Glutamatergic neuron (in vitro differentiated cells): ENCODE measurements around the gene PLK3. TPM values are rescaled to one million over a fixed set of nuclear protein-coding genes. Genes with fewer than 3 reads are reported as not detected.
"Not testable (repeated sequence)": the region's sequence is repeated elsewhere in the genome, so short reads cannot be mapped to it uniquely, and the experiment has no call there.

Experiments
- DNase-seq: peaks from one replicate; pipeline ENCODE4 v3.0.0; 2022
- H3K27ac Mint-ChIP-seq: one replicate; pipeline ENCODE4 v1.8.0; 2020; ENCODE audit warnings: mild to moderate bottlenecking, mixed read lengths, inconsistent platforms; ENCODE audit not compliant: unreplicated experiment
- H3K27me3 Mint-ChIP-seq: one replicate; pipeline ENCODE4 v1.8.0; 2020; ENCODE audit warnings: mild to moderate bottlenecking, moderate library complexity, mixed read lengths, inconsistent platforms; ENCODE audit not compliant: unreplicated experiment
- H3K36me3 Mint-ChIP-seq: one replicate; pipeline ENCODE4 v1.8.0; 2020; ENCODE audit warnings: mild to moderate bottlenecking, mixed read lengths, inconsistent platforms; ENCODE audit not compliant: unreplicated experiment
- H3K4me1 Mint-ChIP-seq: one replicate; pipeline ENCODE4 v1.8.0; 2020; ENCODE audit warnings: mild to moderate bottlenecking, low read depth, mixed read lengths, inconsistent platforms; ENCODE audit not compliant: unreplicated experiment
- H3K4me3 Mint-ChIP-seq: one replicate; pipeline ENCODE4 v1.8.0; 2020; ENCODE audit warnings: mild to moderate bottlenecking, mixed read lengths, inconsistent platforms; ENCODE audit not compliant: unreplicated experiment
- H3K9me3 Mint-ChIP-seq: one replicate; pipeline ENCODE4 v1.8.0; 2020; ENCODE audit warnings: mild to moderate bottlenecking, moderate library complexity, mixed read lengths, inconsistent platforms; ENCODE audit not compliant: unreplicated experiment
- CTCF ChIP-seq: fragments of 200-600 bp; sonication (generic); IDR thresholded peaks from one replicate; pipeline ENCODE4 v1.5.0; 2021; ENCODE audit not compliant: partially characterized antibody, unreplicated experiment
- total RNA-seq: library from RNA; stranded (reverse); fragmentation: NEBNext Ultra II Directional; extraction: Animal tissue kit (Norgen Biotek cat#: 25700); gene quantifications from one replicate; pipeline ENCODE4 v1.2.1, GENCODE V29; 2021; ENCODE audit not compliant: unreplicated experiment

PLK3 gene
- total RNA-seq, 1 donor from 2014 or later: 89.3 TPM

DNA sequence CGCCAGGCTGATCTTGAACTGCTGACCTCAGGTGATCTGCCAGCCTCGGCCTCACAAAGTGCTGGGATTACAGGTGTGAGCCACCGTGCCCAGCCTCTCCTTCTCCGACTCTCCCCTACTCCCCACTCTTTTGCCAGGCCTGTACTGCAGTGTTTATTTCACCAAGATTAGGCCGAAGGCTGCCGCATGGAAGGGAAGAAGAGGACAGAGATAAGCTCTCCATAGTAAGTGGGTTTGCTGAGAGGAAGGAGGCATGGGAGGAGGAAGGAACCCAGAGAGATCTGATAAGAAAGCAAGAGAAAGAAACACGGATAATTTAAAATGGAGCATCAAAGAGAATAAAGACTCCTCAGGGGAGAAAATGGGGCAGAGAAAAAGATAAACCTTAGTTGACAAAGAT lies 34.2 kb downstream of the PLK3 start:
- peaks cover 6% of the 10 kb centered on the region for H3K4me1 Mint-ChIP-seq

GRCh38 chr1:44835738-44836675 lies 35.8 kb downstream of the PLK3 start:
- peak overlapping the region; percentile 62 for H3K27ac Mint-ChIP-seq

More for the DNA sequence above, 34.2 kb downstream of the PLK3 start:
- H3K9me3 Mint-ChIP-seq: peaks cover 5% of the 10 kb centered on the region
- no peaks in the 10 kb centered on the region for H3K36me3 Mint-ChIP-seq
- TF ChIP-seq CTCF: no peak
- H3K27me3 Mint-ChIP-seq: peaks cover 3% of the 10 kb centered on the region
- no peak for DNase-seq
- H3K4me3 Mint-ChIP-seq: no peak overlapping the region
- no peak overlapping the region for H3K27ac Mint-ChIP-seq

GRCh38 chr1:44838294-44838693 lies 38.1 kb downstream of the PLK3 start:
- not testable (repeated sequence) for H3K9me3 Mint-ChIP-seq, H3K36me3 Mint-ChIP-seq, H3K27me3 Mint-ChIP-seq, H3K4me3 Mint-ChIP-seq, DNase-seq, H3K27ac Mint-ChIP-seq
- H3K4me1 Mint-ChIP-seq: peaks cover 18% of the 10 kb centered on the region

More at GRCh38 chr1:44835738-44836675, 35.8 kb downstream of the PLK3 start:
- Mint-ChIP-seq H3K36me3 (no peaks in the 10 kb centered on the region), H3K4me3 (no peak overlapping the region), H3K9me3 (peaks cover 8% of the 10 kb centered on the region), H3K27me3 (peaks cover 4% of the 10 kb centered on the region), H3K4me1 (peaks cover 11% of the 10 kb centered on the region)
- TF ChIP-seq CTCF: peak; percentile 73
- DNase-seq: peak; percentile 95

DNA sequence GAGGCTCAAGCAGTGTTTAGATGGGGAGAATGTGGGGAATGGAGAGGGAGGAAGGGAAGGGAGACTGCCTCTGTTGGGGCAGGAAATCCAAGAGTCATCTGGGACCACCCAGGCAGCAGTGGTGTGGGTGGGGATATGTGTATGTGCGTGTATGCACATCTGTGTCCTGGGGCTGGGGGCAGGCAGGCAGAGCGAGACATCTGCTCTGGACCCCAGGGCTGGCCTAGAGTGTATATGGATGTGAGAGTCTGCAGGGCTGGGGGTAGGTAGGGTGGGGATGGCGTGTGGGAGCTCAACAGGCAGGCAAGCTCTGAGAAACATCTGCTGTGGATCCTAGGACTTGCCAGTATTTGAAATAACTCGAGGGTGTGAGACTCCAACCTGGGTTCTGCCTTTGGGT lies 39.4 kb downstream of the PLK3 start:
- Mint-ChIP-seq H3K36me3 (peaks cover 5% of the 10 kb centered on the region), H3K4me1 (peaks cover 18% of the 10 kb centered on the region), H3K27me3 (peaks cover 2% of the 10 kb centered on the region), H3K9me3 (peaks cover 9% of the 10 kb centered on the region), H3K4me3 (peak overlapping the region; percentile 14), H3K27ac (peak overlapping the region; percentile 86)
- DNase-seq: no peak
- TF ChIP-seq CTCF: no peak

GRCh38 chr1:44842486-44842861 lies 42.3 kb downstream of the PLK3 start:
- peaks cover 2% of the 10 kb centered on the region for H3K27me3 Mint-ChIP-seq
- peaks cover 6% of the 10 kb centered on the region for H3K9me3 Mint-ChIP-seq
- peaks cover 15% of the 10 kb centered on the region for H3K4me1 Mint-ChIP-seq
- DNase-seq: no peak
- peak overlapping the region; percentile 62 for H3K27ac Mint-ChIP-seq
- H3K36me3 Mint-ChIP-seq: peaks cover 5% of the 10 kb centered on the region
- H3K4me3 Mint-ChIP-seq: peak overlapping the region; percentile 93
- TF ChIP-seq CTCF: no peak
